H1 (cell line): ENCODE data around the gene MTNR1A. TPM values are rescaled to one million over a fixed set of nuclear protein-coding genes. Genes with fewer than 3 reads are reported as not detected.

Source experiments
- CTCF ChIA-PET: fragments of 300-600 bp; sonication (Branson Sonifier 250); formaldehyde crosslinking; loops from one replicate; lab custom pipeline; 2021; ENCODE audit not compliant: partially characterized antibody; lab: Charles Lee
- POLR2A ChIA-PET: fragments of 300-600 bp; sonication (Branson Sonifier 250); formaldehyde crosslinking; loops from one replicate; lab custom pipeline; 2021; ENCODE audit warnings: inconsistent platforms; ENCODE audit not compliant: partially characterized antibody; lab: Charles Lee
- DNase-seq, 2 experiments: peaks; one replicate each; pipeline versions ENCODE4 v3.0.0 to v3.0.0-alpha.2; 2010 to 2022; ENCODE audit warnings: low spot score in 2 of 2, low read depth in 1 of 2, mixed read lengths in 1 of 2
- FAIRE-seq: peaks from 2 replicates; lab custom pipeline; 2011; peaks lifted over from hg19 to GRCh38; lab: Jason Lieb, UNC
- H2AFZ ChIP-seq: 2 replicates; pipeline ENCODE4 v1.8.1; 2012; ENCODE audit warnings: low read length, inconsistent platforms
- H2AK5ac ChIP-seq: 2 replicates; pipeline ENCODE4 v1.6.1; 2013; ENCODE audit warnings: low read depth, low read length
- H2BK120ac ChIP-seq: replicated peaks from 2 replicates; pipeline ENCODE3; 2013; ENCODE audit warnings: low read depth, low read length, inconsistent platforms
- H2BK12ac ChIP-seq: 2 replicates; pipeline ENCODE4 v1.6.1; 2013; ENCODE audit warnings: low read depth, low read length
- H2BK15ac ChIP-seq: 2 replicates; pipeline ENCODE4 v1.6.1; 2013; ENCODE audit warnings: low read length
- H2BK20ac ChIP-seq: 2 replicates; pipeline ENCODE4 v1.6.1; 2013; ENCODE audit warnings: low read length
- H2BK5ac ChIP-seq: 2 replicates; pipeline ENCODE4 v1.6.1; 2013; ENCODE audit warnings: low read depth, low read length
- H3K14ac ChIP-seq: 2 replicates; pipeline ENCODE4 v1.6.1; 2013; ENCODE audit warnings: inconsistent platforms; ENCODE audit not compliant: insufficient read length
- H3K18ac ChIP-seq: 2 replicates; pipeline ENCODE4 v1.6.1; 2013; ENCODE audit warnings: low read length; ENCODE audit errors: extremely low read depth
- H3K23ac ChIP-seq: 2 replicates; pipeline ENCODE4 v1.6.1; 2013; ENCODE audit warnings: inconsistent platforms; ENCODE audit not compliant: insufficient read length
- H3K23me2 ChIP-seq: 2 replicates; pipeline ENCODE4 v1.6.1; 2013; ENCODE audit warnings: low read depth, low read length
- H3K27ac ChIP-seq: 2 replicates; pipeline ENCODE4 v1.6.1; 2011; ENCODE audit warnings: low read depth, low read length, inconsistent platforms
- H3K27me3 ChIP-seq, 4 experiments: replicated peaks in 1 of 4; 1 replicate in 1 of 4; 2 replicates in 3 of 4; pipeline versions ENCODE4 v1.6.1 to v1.8.1; 2011 to 2013; ENCODE audit warnings: low read length in 3 of 4, mild to moderate bottlenecking in 3 of 4, inconsistent platforms in 2 of 4, mixed read lengths in 2 of 4, moderate library complexity in 1 of 4; ENCODE audit not compliant: control insufficient read depth in 3 of 4, insufficient read depth in 3 of 4; ENCODE audit errors: extremely low read depth in 1 of 4
- H3K36me3 ChIP-seq, 4 experiments: 2 replicates each; pipeline versions ENCODE4 v1.6.1 to v1.8.1; 2011 to 2013; ENCODE audit warnings: mild to moderate bottlenecking in 4 of 4, low read length in 3 of 4, moderate library complexity in 2 of 4, control low read depth in 1 of 4, inconsistent platforms in 1 of 4; ENCODE audit not compliant: insufficient read depth in 4 of 4, control insufficient read depth in 2 of 4
- H3K4ac ChIP-seq: replicated peaks from 2 replicates; pipeline ENCODE3; 2013; ENCODE audit warnings: low read length, low read depth, mixed read lengths, inconsistent platforms; ENCODE audit not compliant: insufficient read length
- H3K4me1 ChIP-seq, 4 experiments: replicated peaks in 1 of 4; 1 replicate in 1 of 4; 2 replicates in 3 of 4; pipeline versions ENCODE4 v1.6.1 to v1.8.1; 2011 to 2013; ENCODE audit warnings: low read length in 3 of 4, inconsistent platforms in 2 of 4, mixed read lengths in 1 of 4; ENCODE audit not compliant: insufficient read depth in 4 of 4, control insufficient read depth in 3 of 4
- H3K4me2 ChIP-seq, 2 experiments: 2 replicates each; pipeline versions ENCODE4 v1.6.1 to v1.8.1; 2011 to 2013; ENCODE audit warnings: low read depth in 2 of 2, low read length in 2 of 2, control low read depth in 1 of 2, inconsistent platforms in 1 of 2, mild to moderate bottlenecking in 1 of 2; ENCODE audit not compliant: insufficient read depth in 1 of 2
- H3K4me3 ChIP-seq, 4 experiments: fragments of 200-600, 300-600 bp in 1 of 4; sonication (generic), shearing (Covaris generic), sonication (Bioruptor Twin) in 1 of 4; 2 replicates each; pipeline versions ENCODE4 v1.5.1 to v1.8.1; 2011 to 2016; ENCODE audit warnings: low read length in 4 of 4, low read depth in 3 of 4, control low read depth in 2 of 4, inconsistent platforms in 2 of 4, mild to moderate bottlenecking in 2 of 4, mixed read lengths in 1 of 4, moderate library complexity in 1 of 4; ENCODE audit not compliant: insufficient read depth in 2 of 4; ENCODE audit errors: extremely low read depth in 1 of 4
- H3K56ac ChIP-seq: replicated peaks from 2 replicates; pipeline ENCODE3; 2013; ENCODE audit warnings: low read depth, mild to moderate bottlenecking, mixed read lengths, low read length, inconsistent platforms; ENCODE audit not compliant: insufficient read length
- H3K79me1 ChIP-seq: 2 replicates; pipeline ENCODE4 v1.6.1; 2013; ENCODE audit warnings: low read depth, low read length, control low read depth
- H3K79me2 ChIP-seq, 2 experiments: 2 replicates each; pipeline versions ENCODE4 v1.6.1 to v1.8.1; 2012 to 2013; ENCODE audit warnings: low read length in 2 of 2, mild to moderate bottlenecking in 2 of 2, inconsistent platforms in 1 of 2; ENCODE audit not compliant: insufficient read depth in 2 of 2, control insufficient read depth in 1 of 2
- H3K9ac ChIP-seq, 4 experiments: replicated peaks in 1 of 4; 1 replicate in 1 of 4; 2 replicates in 3 of 4; pipeline versions ENCODE4 v1.6.1 to v1.8.1; 2011 to 2013; ENCODE audit warnings: low read depth in 3 of 4, low read length in 3 of 4, control low read depth in 2 of 4, mild to moderate bottlenecking in 2 of 4, moderate library complexity in 2 of 4, inconsistent platforms in 1 of 4; ENCODE audit errors: extremely low read depth in 1 of 4
- H3K9me3 ChIP-seq, 2 experiments: 2 replicates each; pipeline versions ENCODE4 v1.6.1 to v1.8.1; 2012 to 2013; ENCODE audit warnings: mild to moderate bottlenecking in 2 of 2, moderate library complexity in 2 of 2, control low read depth in 1 of 2, inconsistent platforms in 1 of 2, low read depth in 1 of 2, low read length in 1 of 2, mixed read lengths in 1 of 2; ENCODE audit not compliant: insufficient read depth in 2 of 2
- H4K20me1 ChIP-seq, 2 experiments: replicated peaks in 1 of 2; 2 replicates each; pipeline versions ENCODE3 to v1.8.1; 2011 to 2013; ENCODE audit warnings: inconsistent platforms in 2 of 2, low read length in 2 of 2, mild to moderate bottlenecking in 1 of 2; ENCODE audit not compliant: insufficient read depth in 2 of 2, control insufficient read depth in 1 of 2
- H4K5ac ChIP-seq: 2 replicates; pipeline ENCODE4 v1.6.1; 2013; ENCODE audit warnings: low read length, low read depth, mixed read lengths, inconsistent platforms; ENCODE audit not compliant: insufficient read length
- H4K8ac ChIP-seq: 2 replicates; pipeline ENCODE4 v1.8.0; 2013; ENCODE audit warnings: mild to moderate bottlenecking, moderate library complexity, low read length, inconsistent platforms; ENCODE audit not compliant: insufficient read depth; ENCODE audit errors: extremely low read depth
- H4K91ac ChIP-seq: replicated peaks from 2 replicates; pipeline ENCODE3; 2013; ENCODE audit warnings: low read length, mixed read lengths, inconsistent platforms; ENCODE audit not compliant: insufficient read length
- ATF3 ChIP-seq: IDR thresholded peaks from 2 replicates; pipeline ENCODE4 v1.6.1; 2011; ENCODE audit warnings: low read depth, mild to moderate bottlenecking, low read length; ENCODE audit not compliant: insufficient read depth
- CBX8 ChIP-seq: fragments of 300-800, 300-1000 bp; sonication (generic); IDR thresholded peaks from 2 replicates; pipeline ENCODE4 v1.7.1; 2016; ENCODE audit warnings: low read depth, low read length, borderline replicate concordance
- CEBPB ChIP-seq: IDR thresholded peaks from 2 replicates; pipeline ENCODE4 v1.6.1; 2012; ENCODE audit warnings: low read depth, low read length
- CHD2 ChIP-seq: IDR thresholded peaks from 2 replicates; pipeline ENCODE4 v1.6.1; 2012; ENCODE audit warnings: low read length, improper control_type of control experiment
- HDAC6 ChIP-seq: IDR thresholded peaks from one replicate; pipeline ENCODE4 v1.7.1; 2012; ENCODE audit warnings: low read depth, mild to moderate bottlenecking, inconsistent platforms, low read length, moderate library complexity
- KDM1A ChIP-seq: fragments of 200-600, 300-600 bp; sonication (generic); IDR thresholded peaks from 2 replicates; pipeline ENCODE4 v1.7.1; 2016; ENCODE audit warnings: mild to moderate bottlenecking, low read length, borderline replicate concordance
- MAFK ChIP-seq: IDR thresholded peaks from 2 replicates; pipeline ENCODE4 v1.6.1; 2012; ENCODE audit warnings: low read depth, mild to moderate bottlenecking, improper control_type of control experiment, low read length
- NRF1 ChIP-seq: IDR thresholded peaks from 2 replicates; pipeline ENCODE4 v1.6.1; 2011; ENCODE audit warnings: mild to moderate bottlenecking, low read depth, low read length, improper control_type of control experiment
- POLR2A ChIP-seq, 2 experiments: IDR thresholded peaks; 1 replicate in 1 of 2; 2 replicates in 1 of 2; pipeline ENCODE4 v1.6.1; 2011; ENCODE audit warnings: low read depth in 2 of 2, low read length in 2 of 2, mild to moderate bottlenecking in 2 of 2; ENCODE audit errors: control extremely low read depth in 1 of 2
- USF2 ChIP-seq: IDR thresholded peaks from 2 replicates; pipeline ENCODE4 v1.6.1; 2011; ENCODE audit warnings: low read length, improper control_type of control experiment
- YY1 ChIP-seq: IDR thresholded peaks from 2 replicates; pipeline ENCODE4 v1.6.1; 2011; ENCODE audit warnings: low read depth, mild to moderate bottlenecking, low read length
- ZNF274 ChIP-seq: IDR thresholded peaks from 2 replicates; pipeline ENCODE4 v1.7.0; 2012; ENCODE audit warnings: low read length, borderline replicate concordance; ENCODE audit errors: extremely low read depth
- WGBS, 2 experiments: shearing (Covaris generic) in 1 of 2; methylation state at CpG; one replicate each; pipeline versions ENCODE4 v1.1.6 to v1.1.7; 2013 to 2015; ENCODE audit warnings: low lambda C conversion rate in 2 of 2, mixed read lengths in 2 of 2, inconsistent platforms in 1 of 2, low coverage in 1 of 2, missing lambda C conversion rate in 1 of 2; ENCODE audit not compliant: insufficient replicate concordance in 2 of 2, insufficient coverage in 1 of 2, insufficient read length in 1 of 2; ENCODE audit errors: extremely low coverage in 1 of 2, missing lambda C conversion rate in 1 of 2; 5-methylcytosine and 5-hydroxymethylcytosine counted together
- polyA plus RNA-seq, 7 experiments: library from polyadenylated mRNA; depleted of rRNA in 3 of 7; stranded (reverse) in 5 of 7; unstranded in 2 of 7; fragments of >200 nt in 5 of 7; fragments of 200-250 nt in 2 of 7; gene quantifications; 1 replicate in 5 of 7; 2 replicates in 1 of 7; 4 replicates in 1 of 7; pipeline versions ENCODE4 v1.2.1 to v1.2.3, GENCODE V29; 2011 to 2013; ENCODE audit warnings: missing spikeins in 2 of 7, mixed read lengths in 2 of 7
- total RNA-seq: library from RNA; stranded (reverse); fragmentation: NEBNext Ultra II Directional; extraction: Animal tissue kit (Norgen Biotek cat#: 25700); gene quantifications from 2 replicates; pipeline ENCODE4 v1.2.1, GENCODE V29; 2021

The MTNR1A gene
- total and polyA plus RNA-seq, 2 of the 8 experiments (the other 6 are each of a cell fraction or from before 2014, with no cell fraction given), result 0.45 to 1.0 TPM

GRCh38 chr4:186586205-186586604, 30.8 kb upstream of the MTNR1A start:
- no peak for TF ChIP-seq HDAC6
- no peak for TF ChIP-seq KDM1A
- no peak for TF ChIP-seq CHD2
- no peak for TF ChIP-seq POLR2A (IDR thresholded peaks at IDR 0.05; ENCODE audit: control extremely low read depth in 1 of 2, low read depth in 2 of 2, low read length in 2 of 2)
- TF ChIP-seq YY1, result no peak
- TF ChIP-seq NRF1, result no peak
- no peak for TF ChIP-seq MAFK
- no peak for TF ChIP-seq CEBPB
- no peak for TF ChIP-seq ATF3
- TF ChIP-seq USF2, result no peak
- TF ChIP-seq ZNF274, result no peak
- no peak for TF ChIP-seq CBX8
- H2BK5ac ChIP-seq, result no peak overlapping the region
- no peaks in the 10 kb centered on the region; a peak in 1 of 4 replicates for H3K9me3 ChIP-seq
- no peak overlapping the region for H3K4me3 ChIP-seq
- no peak overlapping the region for H3K4ac ChIP-seq
- H2BK120ac ChIP-seq, result no peak overlapping the region
- H3K18ac ChIP-seq, result no peak overlapping the region
- no peak for FAIRE-seq
- H3K9ac ChIP-seq, result peak overlapping the region in 1 of 4 experiments; percentile 10; a peak in 1 of 7 replicates
- no peak overlapping the region for H2AK5ac ChIP-seq
- no peak overlapping the region for H3K23ac ChIP-seq
- peaks cover 2% of the 10 kb centered on the region; the same call in 1 of the 2 replicates for H3K23me2 ChIP-seq
- no peak overlapping the region for H2BK12ac ChIP-seq
- no peak overlapping the region for H4K5ac ChIP-seq
- no peak overlapping the region for H2BK20ac ChIP-seq
- no peak overlapping the region for H3K4me2 ChIP-seq
- ChIA-PET POLR2A (no interaction called here), CTCF (interaction anchor here (0.7 to 5.2 kb wide), 7 partner anchors 16 to 306 kb away, joined by 3 to 32 read pairs (median 5); no protein-coding TSS in a partner anchor)
- H3K27me3 ChIP-seq, result no peaks in the 10 kb centered on the region
- no peak overlapping the region for H3K14ac ChIP-seq
- H4K8ac ChIP-seq, result no peak overlapping the region
- no peaks in the 10 kb centered on the region for H4K20me1 ChIP-seq
- peaks cover 5 to 56% (median 18%) of the 10 kb centered on the region in 4 experiments; a peak in 6 of 8 replicates for H3K36me3 ChIP-seq
- H2AFZ ChIP-seq, result no peak overlapping the region
- peak in 1 of 2 experiments; percentile 14 for DNase-seq
- no peak overlapping the region for H4K91ac ChIP-seq
- H2BK15ac ChIP-seq, result no peak overlapping the region
- H3K27ac ChIP-seq, result no peak overlapping the region
- H3K79me2 ChIP-seq, result 0 out of 4 replicates have a peak, but pooled peaks cover 0 to 5% of the 10 kb centered on the region in 2 experiments
- 90 to 100% methylated on average over 1 to 8 of the region's 8 CpGs for WGBS, 2 experiments
- no peaks in the 10 kb centered on the region; a peak in 1 of 7 replicates for H3K4me1 ChIP-seq
- peaks cover 2% of the 10 kb centered on the region; the same call in 1 of the 2 replicates for H3K79me1 ChIP-seq
- H3K56ac ChIP-seq, result no peak overlapping the region
